A549 (cell line): ENCODE results near the gene PNKP. TPM values are rescaled to one million over a fixed set of nuclear protein-coding genes. Genes with fewer than 3 reads are reported as not detected.

Experiments used
- ATAC-seq, 2 experiments: fragments of 200-7000 bp in 1 of 2; fragments of >200 bp in 1 of 2; cut with Nextera tagmentation in 1 of 2; cut with Tn5 transposase in 1 of 2; 3 replicates each; pipeline versions ENCODE4 v1.8.0 to v1.9.1; 2018 to 2020; ENCODE audit warnings: mild to moderate bottlenecking in 1 of 2, moderate library complexity in 1 of 2
- CTCF ChIA-PET: fragments of 300-600 bp; sonication (Branson Sonifier 250); formaldehyde crosslinking; extraction: SDS; loops from one replicate; lab custom pipeline; 2021; ENCODE audit warnings: antibody characterized with exemption, inconsistent platforms; lab: Yijun Ruan, JAX
- POLR2A ChIA-PET: fragments of 350-600 bp; formaldehyde crosslinking; extraction: SDS; loops from one replicate; lab custom pipeline; 2021; ENCODE audit warnings: antibody characterized with exemption, inconsistent platforms; lab: Yijun Ruan, JAX
- DNase-seq, 2 experiments: peaks; one replicate each; pipeline versions ENCODE4 v3.0.0 to v3.0.0-alpha.2; 2011 to 2016; ENCODE audit warnings: low read depth in 1 of 2, low spot score in 1 of 2
- FAIRE-seq: peaks from 2 replicates; lab custom pipeline; 2011; peaks lifted over from hg19 to GRCh38; lab: Jason Lieb, UNC
- H3K27ac ChIP-seq, 2 experiments: fragments of >200 bp; sonication (Bioruptor Twin); formaldehyde crosslinking; 3 replicates each; pipeline ENCODE4 v1.5.1; 2016 to 2017
- H3K4me1 ChIP-seq: fragments of >200 bp; sonication (Bioruptor Twin); formaldehyde crosslinking; 3 replicates; pipeline ENCODE4 v1.6.1; 2016
- H3K4me2 ChIP-seq: fragments of >200 bp; sonication (Bioruptor Twin); formaldehyde crosslinking; 3 replicates; pipeline ENCODE4 v1.6.1; 2016
- H3K4me3 ChIP-seq: fragments of >200 bp; sonication (Bioruptor Twin); formaldehyde crosslinking; 3 replicates; pipeline ENCODE4 v1.5.1; 2016
- H3K9me3 ChIP-seq: fragments of >200 bp; sonication (Bioruptor Twin); formaldehyde crosslinking; 3 replicates; pipeline ENCODE4 v1.6.1; 2016
- BCL3 ChIP-seq: fragments of >200 bp; sonication (Bioruptor Twin); formaldehyde crosslinking; IDR thresholded peaks from 3 replicates; pipeline ENCODE4 v1.6.1; 2016
- BHLHE40 ChIP-seq: IDR thresholded peaks from 2 replicates; pipeline ENCODE4 v1.6.1; 2012; ENCODE audit warnings: low read depth, low read length, inconsistent platforms
- CBX2 ChIP-seq: fragments of 200-600 bp; sonication (generic); IDR thresholded peaks from 2 replicates; pipeline ENCODE4 v1.6.1; 2016; ENCODE audit warnings: low read depth, mild to moderate bottlenecking, borderline replicate concordance
- CEBPB ChIP-seq, 2 experiments: fragments of >200 bp in 1 of 2; sonication (Bioruptor Twin) in 1 of 2; formaldehyde crosslinking in 1 of 2; IDR thresholded peaks; 2 replicates each; pipeline ENCODE4 v1.6.1; 2012 to 2016
- CHD2 ChIP-seq: fragments of 150-350 bp; IDR thresholded peaks from 2 replicates; pipeline ENCODE4 v1.6.1; 2014; ENCODE audit warnings: low read length; ENCODE audit not compliant: partially characterized antibody
- CHD4 ChIP-seq: fragments of 200-600 bp; sonication (generic); IDR thresholded peaks from 2 replicates; pipeline ENCODE4 v1.6.1; 2016; ENCODE audit warnings: antibody characterized with exemption, mild to moderate bottlenecking, borderline replicate concordance
- E2F6 ChIP-seq: IDR thresholded peaks from 2 replicates; pipeline ENCODE4 v1.6.1; 2012; ENCODE audit warnings: low read depth, borderline replicate concordance
- EHF ChIP-seq: fragments of 250-450 bp; sonication (Bioruptor Pico); IDR thresholded peaks from 2 replicates; pipeline ENCODE4 v1.5.0; 2020; ENCODE audit warnings: mild to moderate bottlenecking
- EHMT2 ChIP-seq: fragments of 200-600 bp; sonication (generic); IDR thresholded peaks from 2 replicates; pipeline ENCODE4 v1.6.1; 2016; ENCODE audit warnings: antibody characterized with exemption, low read depth, mild to moderate bottlenecking, moderate library complexity
- EP300 ChIP-seq, 2 experiments: fragments of >200 bp; sonication (Bioruptor Twin); formaldehyde crosslinking; IDR thresholded peaks; 2 replicates in 1 of 2; 3 replicates in 1 of 2; pipeline ENCODE4 v1.6.1; 2016 to 2017
- ESRRA ChIP-seq: fragments of 150-350 bp; IDR thresholded peaks from 2 replicates; pipeline ENCODE4 v1.6.1; 2014; ENCODE audit warnings: mild to moderate bottlenecking, low read length, borderline replicate concordance
- FOSB ChIP-seq: fragments of 250-450 bp; sonication (Bioruptor Pico); IDR thresholded peaks from 2 replicates; pipeline ENCODE4 v1.5.0; 2020; ENCODE audit warnings: mild to moderate bottlenecking, moderate library complexity
- FOSL2 ChIP-seq, 2 experiments: fragments of 450-650 bp in 1 of 2; fragments of >200 bp in 1 of 2; sonication (Bioruptor Twin) in 1 of 2; formaldehyde crosslinking; IDR thresholded peaks; 2 replicates each; pipeline versions ENCODE4 v1.5.0 to v1.6.1; 2016 to 2020; ENCODE audit warnings: mild to moderate bottlenecking in 1 of 2, moderate library complexity in 1 of 2
- FOXS1 ChIP-seq: fragments of 250-450 bp; sonication (Bioruptor Pico); IDR thresholded peaks from 2 replicates; pipeline ENCODE4 v1.5.0; 2020; ENCODE audit warnings: mild to moderate bottlenecking, moderate library complexity
- HDAC2 ChIP-seq: fragments of 200-600 bp; sonication (generic); IDR thresholded peaks from 2 replicates; pipeline ENCODE4 v1.6.1; 2016
- HEYL ChIP-seq: fragments of 250-450 bp; sonication (Bioruptor Pico); IDR thresholded peaks from 2 replicates; pipeline ENCODE4 v1.8.0; 2021; ENCODE audit warnings: mild to moderate bottlenecking, moderate library complexity
- HOXB5 ChIP-seq: fragments of 250-450 bp; sonication (Bioruptor Pico); IDR thresholded peaks from 2 replicates; pipeline ENCODE4 v1.5.0; 2020; ENCODE audit warnings: mild to moderate bottlenecking, moderate library complexity
- JUNB ChIP-seq: fragments of >200 bp; sonication (Bioruptor Twin); formaldehyde crosslinking; IDR thresholded peaks from 2 replicates; pipeline ENCODE4 v1.6.1; 2016
- KDM1A ChIP-seq: fragments of 200-600 bp; sonication (generic); IDR thresholded peaks from 2 replicates; pipeline ENCODE4 v1.6.1; 2016; ENCODE audit warnings: low read depth, mild to moderate bottlenecking
- MAFK ChIP-seq: fragments of 450-650 bp; IDR thresholded peaks from 2 replicates; pipeline ENCODE4 v1.6.1; 2014; ENCODE audit not compliant: partially characterized antibody
- MAZ ChIP-seq: fragments of 150-350 bp; IDR thresholded peaks from 2 replicates; pipeline ENCODE4 v1.6.1; 2014; ENCODE audit warnings: antibody characterized with exemption, low read depth, low read length, borderline replicate concordance
- NFE2L2 ChIP-seq: fragments of 150-350 bp; conservative IDR thresholded peaks from 2 replicates; pipeline ENCODE4 v1.6.1; 2014; ENCODE audit warnings: low read length
- NR3C1 ChIP-seq: fragments of >200 bp; sonication (Bioruptor Twin); formaldehyde crosslinking; IDR thresholded peaks from 3 replicates; pipeline ENCODE4 v1.6.1; 2017
- PHF8 ChIP-seq: fragments of 200-600 bp; sonication (generic); IDR thresholded peaks from 2 replicates; pipeline ENCODE4 v1.6.1; 2016; ENCODE audit warnings: low read depth, mild to moderate bottlenecking, antibody characterized with exemption, moderate library complexity, borderline replicate concordance
- POLR2A ChIP-seq: IDR thresholded peaks from 2 replicates; pipeline ENCODE4 v1.6.1; 2012; ENCODE audit warnings: mild to moderate bottlenecking, low read length
- RAD21 ChIP-seq, 2 experiments: fragments of >200 bp in 1 of 2; sonication (Bioruptor Twin) in 1 of 2; formaldehyde crosslinking in 1 of 2; IDR thresholded peaks in 1 of 2; conservative IDR thresholded peaks in 1 of 2; 2 replicates in 1 of 2; 3 replicates in 1 of 2; pipeline ENCODE4 v1.6.1; 2012 to 2018; ENCODE audit warnings: inconsistent platforms in 1 of 2
- RCOR1 ChIP-seq: fragments of 150-350 bp; IDR thresholded peaks from 2 replicates; pipeline ENCODE4 v1.6.1; 2014; ENCODE audit warnings: antibody characterized with exemption, low read length, low read depth
- SMC3 ChIP-seq: fragments of >200 bp; sonication (Bioruptor Twin); formaldehyde crosslinking; IDR thresholded peaks from 3 replicates; pipeline ENCODE4 v1.6.1; 2018; ENCODE audit warnings: inconsistent platforms
- TFCP2L1 ChIP-seq: fragments of 250-450 bp; sonication (Bioruptor Pico); IDR thresholded peaks from 2 replicates; pipeline ENCODE4 v1.5.0; 2021; ENCODE audit warnings: mild to moderate bottlenecking
- TP53 ChIP-seq: fragments of 250-450 bp; sonication (Bioruptor Pico); IDR thresholded peaks from 2 replicates; pipeline ENCODE4 v1.5.0; 2021; ENCODE audit warnings: mild to moderate bottlenecking, moderate library complexity
- USF2 ChIP-seq: fragments of 450-650 bp; IDR thresholded peaks from 2 replicates; pipeline ENCODE4 v1.6.1; 2014; ENCODE audit warnings: antibody characterized with exemption
- ZFP36 ChIP-seq: fragments of 450-650 bp; IDR thresholded peaks from 2 replicates; pipeline ENCODE4 v1.6.1; 2014; ENCODE audit warnings: borderline replicate concordance; ENCODE audit not compliant: partially characterized antibody
- WGBS: methylation state at CpG from one replicate; pipeline ENCODE4 v1.1.6; 2017; ENCODE audit errors: missing lambda C conversion rate; 5-methylcytosine and 5-hydroxymethylcytosine counted together
- polyA plus RNA-seq, 4 experiments: library from polyadenylated mRNA; depleted of rRNA in 3 of 4; stranded (reverse); fragments of >200 nt; fragmentation: RNase III in 1 of 4; extraction: RNeasy Plus Mini Kit Qiagen cat#74134 plus additional on column Dnase treatment in 1 of 4; gene quantifications; 2 replicates in 3 of 4; 3 replicates in 1 of 4; pipeline ENCODE4 v1.2.3, GENCODE V29; 2011 to 2017

The PNKP gene
- polyA plus RNA-seq, 2 of the 4 experiments (the other 2 are of a cell fraction) = 23.3 to 71.2 TPM

GRCh38 chr19:49915271-49915670 is 47.9 kb upstream of the PNKP start:
- DNase-seq (no peak), FAIRE-seq (no peak)
- Histone ChIP-seq H3K27ac (no peak overlapping the region), H3K4me3 (no peak overlapping the region)
- CTCF ChIA-PET = interaction anchor here (0.5 to 4.0 kb wide), 7 partner anchors 10 to 83 kb away, joined by 3 to 20 read pairs (median 4); no protein-coding TSS in a partner anchor
- TF ChIP-seq TFCP2L1 (CRISPR knock-in tag) (no peak), SMC3 (no peak), CHD4 (no peak), KDM1A (no peak), ZFP36 (no peak), FOSB (CRISPR knock-in tag) (no peak), ESRRA (no peak), EHF (CRISPR knock-in tag) (no peak), EHMT2 (no peak), BCL3 (no peak), FOXS1 (no peak), NFE2L2 (no peak), RAD21 (conservative IDR thresholded peaks at IDR 0.05 in 1 of 2, IDR thresholded peaks at IDR 0.05 in 1 of 2) (no peak), RCOR1 (no peak), TP53 (CRISPR knock-in tag) (no peak), E2F6 (no peak), HDAC2 (no peak), CBX2 (no peak), HEYL (CRISPR knock-in tag) (no peak), FOSL2 (IDR thresholded peaks at IDR 0.05) (no peak), FOSL2 (CRISPR knock-in tag; IDR thresholded peaks at IDR 0.05) (no peak)
- TF ChIP-seq, all 56 proteins: peak for 0
- WGBS = 93% methylated on average over 6 of the region's 6 CpGs
- no peak overlapping the region for H3K4me2 ChIP-seq
- H3K4me1 ChIP-seq = no peaks in the 10 kb centered on the region
- 0 out of 6 replicates have a peak, but pooled peaks of 1 of the 2 experiments have one; percentile 14 for ATAC-seq
- no peaks in the 10 kb centered on the region for H3K9me3 ChIP-seq
- POLR2A ChIA-PET = no interaction called here

- H3K9me3 ChIP-seq = no peaks in the 10 kb centered on the region
- no peak overlapping the region for H3K4me3 ChIP-seq
- ChIA-PET POLR2A (interaction anchor here (0.5 to 1.5 kb wide), 2 partner anchors 15 to 237 kb away, joined by 3 to 4 read pairs; partner anchors contain the start of genes ATF5 and NUP62), CTCF (interaction anchor here (1.1 to 4.0 kb wide), 6 partner anchors 13 to 28 kb away, joined by 3 to 20 read pairs (median 6); no protein-coding TSS in a partner anchor)
- FAIRE-seq = no peak
- no peak for DNase-seq
- H3K27ac ChIP-seq = no peak overlapping the region
- H3K4me1 ChIP-seq = no peaks in the 10 kb centered on the region
- no peak for ATAC-seq
- 93% methylated on average over 10 of the region's 10 CpGs for WGBS
- TF ChIP-seq EP300 (IDR thresholded peaks at IDR 0.05) (no peak), CHD4 (no peak), CEBPB (IDR thresholded peaks at IDR 0.05) (no peak), NR3C1 (no peak), USF2 (no peak), FOSL2 (IDR thresholded peaks at IDR 0.05) (no peak), FOSL2 (CRISPR knock-in tag; IDR thresholded peaks at IDR 0.05) (no peak), POLR2A (no peak), HOXB5 (CRISPR knock-in tag) (no peak), MAFK (no peak), PHF8 (no peak), NFE2L2 (no peak), JUNB (no peak), CHD2 (no peak), BHLHE40 (no peak), MAZ (no peak), EHF (CRISPR knock-in tag) (no peak)
- H3K4me2 ChIP-seq = no peak overlapping the region
Measured at GRCh38 chr19:49913720-49914119, 46.3 kb upstream of the PNKP start.
